ENCODE data around the gene DPYD. TPM values are rescaled to one million over a fixed set of nuclear protein-coding genes. Genes with fewer than 3 reads are reported as not detected.

The DPYD gene
- total RNA-seq, 4 donors from 2014 or later, result 30.9 to 66.6 (median 48.2) TPM

- intact Hi-C loops (cut with DNase I; ENCODE audit: low total_unique reads), result no loop called here
Observed at GRCh38 chr1:97373000-97373399, 547.8 kb downstream of the DPYD start.

GRCh38 chr1:97372531-97372930 is 548.3 kb downstream of the DPYD start:
- TF ChIP-seq CTCF (IDR thresholded peaks at IDR 0.05) (no peak), POLR2A (IDR thresholded peaks at IDR 0.05) (no peak)
- Histone ChIP-seq H3K36me3 (no peaks in the 10 kb centered on the region), H3K27ac (no peak overlapping the region), H3K4me3 (no peak overlapping the region), H3K27me3 (no peaks in the 10 kb centered on the region), H3K4me1 (no peaks in the 10 kb centered on the region), H3K9me3 (no peaks in the 10 kb centered on the region)
- intact Hi-C loops (cut with DNase I; ENCODE audit: low total_unique reads), result no loop called here
- no peak for DNase-seq

More at GRCh38 chr1:97373000-97373399, 547.8 kb downstream of the DPYD start:
- H3K27ac ChIP-seq, result no peak overlapping the region
- TF ChIP-seq CTCF (IDR thresholded peaks at IDR 0.05) (no peak), POLR2A (IDR thresholded peaks at IDR 0.05) (no peak)
- no peaks in the 10 kb centered on the region for H3K9me3 ChIP-seq
- no peak for DNase-seq
- no peak overlapping the region for H3K4me3 ChIP-seq
- H3K4me1 ChIP-seq, result no peaks in the 10 kb centered on the region
- no peaks in the 10 kb centered on the region for H3K27me3 ChIP-seq
- H3K36me3 ChIP-seq, result no peaks in the 10 kb centered on the region

- H3K4me1 ChIP-seq, result no peaks in the 10 kb centered on the region
- H3K36me3 ChIP-seq, result no peaks in the 10 kb centered on the region
- no peaks in the 10 kb centered on the region for H3K9me3 ChIP-seq
- TF ChIP-seq CTCF (IDR thresholded peaks at IDR 0.05) (no peak), POLR2A (IDR thresholded peaks at IDR 0.05) (no peak)
- intact Hi-C loops (cut with DNase I; ENCODE audit: low total_unique reads), result no loop called here
- no peak overlapping the region for H3K27ac ChIP-seq
- H3K4me3 ChIP-seq, result no peak overlapping the region
- H3K27me3 ChIP-seq, result no peaks in the 10 kb centered on the region
- no peak for DNase-seq
Observed at GRCh38 chr1:97368296-97368695, 552.5 kb downstream of the DPYD start.

- intact Hi-C loops (cut with DNase I; ENCODE audit: low total_unique reads), result no loop called here
- TF ChIP-seq CTCF (IDR thresholded peaks at IDR 0.05) (no peak), POLR2A (IDR thresholded peaks at IDR 0.05) (no peak)
- H3K27me3 ChIP-seq, result no peaks in the 10 kb centered on the region
- no peaks in the 10 kb centered on the region for H3K4me1 ChIP-seq
- H3K27ac ChIP-seq, result no peak overlapping the region
- H3K36me3 ChIP-seq, result no peaks in the 10 kb centered on the region
- DNase-seq, result no peak
- H3K4me3 ChIP-seq, result no peak overlapping the region
- H3K9me3 ChIP-seq, result no peaks in the 10 kb centered on the region
Observed at GRCh38 chr1:97366984-97367383, 553.9 kb downstream of the DPYD start.

GRCh38 chr1:97365026-97365425 is 555.8 kb downstream of the DPYD start:
- H3K4me3 ChIP-seq, result no peak overlapping the region
- H3K36me3 ChIP-seq, result no peaks in the 10 kb centered on the region
- intact Hi-C loops (cut with DNase I; ENCODE audit: low total_unique reads), result no loop called here
- no peak for DNase-seq
- no peaks in the 10 kb centered on the region for H3K27me3 ChIP-seq
- H3K4me1 ChIP-seq, result no peaks in the 10 kb centered on the region
- H3K9me3 ChIP-seq, result no peaks in the 10 kb centered on the region
- no peak for TF ChIP-seq POLR2A (IDR thresholded peaks at IDR 0.05)
- TF ChIP-seq CTCF (IDR thresholded peaks at IDR 0.05), result no peak
- H3K27ac ChIP-seq, result no peak overlapping the region

Measured in uterus (tissue), 4 donors.